Measurements from ENCODE around the gene PPP1R27.

DNA sequence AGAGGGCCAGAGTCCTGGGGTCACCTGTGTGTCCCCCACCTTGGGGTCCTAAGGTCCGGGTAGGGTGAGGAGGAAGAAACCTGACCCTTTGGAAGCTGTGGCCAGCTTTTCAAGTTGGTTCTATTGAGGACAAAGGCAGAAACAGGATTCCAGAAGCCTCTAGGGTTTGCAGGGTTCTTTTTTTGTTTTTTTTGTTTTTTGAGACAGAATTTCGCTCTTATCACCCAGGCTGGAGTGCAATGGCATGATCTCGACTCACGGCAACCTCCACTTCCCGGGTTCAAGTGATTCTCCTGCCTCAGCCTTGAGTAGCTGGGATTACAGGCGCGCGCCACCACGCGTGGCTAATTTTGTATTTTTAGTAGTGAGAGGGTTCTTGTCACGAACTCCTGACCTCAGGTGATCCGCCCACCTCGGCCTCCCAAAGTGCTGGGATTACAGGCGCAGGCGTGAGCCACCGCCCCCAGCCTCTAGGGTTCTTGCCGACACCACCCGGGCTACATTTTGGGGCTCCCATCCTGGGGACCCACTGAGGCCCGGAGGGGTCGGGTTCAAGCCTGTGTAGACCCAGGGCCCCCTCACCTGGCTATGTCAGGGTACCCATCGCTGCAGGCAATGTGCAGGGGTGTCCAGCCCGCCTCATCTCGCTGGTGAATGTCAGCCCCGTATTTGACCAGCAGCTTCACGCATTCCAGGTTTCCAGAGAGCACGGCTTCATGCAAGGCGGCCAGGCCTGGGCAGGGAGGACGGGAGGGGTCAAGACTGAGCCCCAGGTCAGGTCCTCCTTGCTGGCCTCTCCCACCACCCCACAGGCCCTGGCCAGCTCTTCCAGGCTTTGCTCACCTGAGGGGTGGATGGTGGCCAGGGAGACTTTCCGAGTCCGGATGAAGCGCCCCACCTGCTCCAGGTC lies 674 bp downstream of the PPP1R27 start:
- TF ChIP-seq, protein P1, sequence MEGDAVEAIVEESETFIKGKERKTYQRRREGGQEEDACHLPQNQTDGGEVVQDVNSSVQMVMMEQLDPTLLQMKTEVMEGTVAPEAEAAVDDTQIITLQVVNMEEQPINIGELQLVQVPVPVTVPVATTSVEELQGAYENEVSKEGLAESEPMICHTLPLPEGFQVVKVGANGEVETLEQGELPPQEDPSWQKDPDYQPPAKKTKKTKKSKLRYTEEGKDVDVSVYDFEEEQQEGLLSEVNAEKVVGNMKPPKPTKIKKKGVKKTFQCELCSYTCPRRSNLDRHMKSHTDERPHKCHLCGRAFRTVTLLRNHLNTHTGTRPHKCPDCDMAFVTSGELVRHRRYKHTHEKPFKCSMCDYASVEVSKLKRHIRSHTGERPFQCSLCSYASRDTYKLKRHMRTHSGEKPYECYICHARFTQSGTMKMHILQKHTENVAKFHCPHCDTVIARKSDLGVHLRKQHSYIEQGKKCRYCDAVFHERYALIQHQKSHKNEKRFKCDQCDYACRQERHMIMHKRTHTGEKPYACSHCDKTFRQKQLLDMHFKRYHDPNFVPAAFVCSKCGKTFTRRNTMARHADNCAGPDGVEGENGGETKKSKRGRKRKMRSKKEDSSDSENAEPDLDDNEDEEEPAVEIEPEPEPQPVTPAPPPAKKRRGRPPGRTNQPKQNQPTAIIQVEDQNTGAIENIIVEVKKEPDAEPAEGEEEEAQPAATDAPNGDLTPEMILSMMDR (IDR thresholded peaks at IDR 0.05) = no peak
- no peak for TF ChIP-seq POLR2A (IDR thresholded peaks at IDR 0.05)
